Measurements from ENCODE around the gene NUP88. TPM values are rescaled to one million over a fixed set of nuclear protein-coding genes. Genes with fewer than 3 reads are reported as not detected.

The NUP88 gene
- total and polyA plus RNA-seq, 10 of the 15 experiments (the other 5 are each of a cell fraction or from before 2014, with no cell fraction given) = 110 to 244 (median 188) TPM

- ChIA-PET POLR2A (interaction anchor here (0.6 to 1.1 kb wide), 8 partner anchors 9 to 91 kb away, joined by 3 to 5 read pairs (median 4); partner anchors contain the start of genes NUP88, RABEP1 and RPAIN), CTCF (interaction anchor here (0.8 to 5.0 kb wide), 5 partner anchors 66 to 181 kb away, joined by 3 to 21 read pairs (median 3); partner anchors contain the start of genes C1QBP and ZNF594)
- H3K36me3 ChIP-seq (ENCODE audit: control insufficient read depth in 2 of 2, insufficient read depth in 2 of 2, low read length in 1 of 2) = peaks cover 16 to 46% of the 10 kb centered on the region in 2 experiments
- TF ChIP-seq EZH2 (IDR thresholded peaks at IDR 0.05; ENCODE audit: borderline replicate concordance, control insufficient read depth, low read depth, low read length) = no peak
- no peak for TF ChIP-seq PAX5 (IDR thresholded peaks at IDR 0.05; ENCODE audit: borderline replicate concordance, low read depth, low read length)
- no peak for TF ChIP-seq POLR2A (IDR thresholded peaks at IDR 0.05; ENCODE audit: low read depth, low read length)
- TF ChIP-seq SKIL (IDR thresholded peaks at IDR 0.05; ENCODE audit: low read depth, poor library complexity, severe bottlenecking) = peak; percentile 57
- TF ChIP-seq EED (IDR thresholded peaks at IDR 0.05; ENCODE audit: low read depth) = no peak
- no peak for TF ChIP-seq YY1 (IDR thresholded peaks at IDR 0.05; ENCODE audit: low read depth, low read length)
- TF ChIP-seq RB1 (IDR thresholded peaks at IDR 0.05; ENCODE audit: borderline replicate concordance) = no peak
- TF ChIP-seq RCOR1 (conservative IDR thresholded peaks at IDR 0.05; ENCODE audit: low read depth, low read length) = no peak
- no peak for TF ChIP-seq HDGF (IDR thresholded peaks at IDR 0.05)
- TF ChIP-seq RFX5 (IDR thresholded peaks at IDR 0.05; ENCODE audit: low read depth, low read length) = no peak
- no peak for TF ChIP-seq SIX5 (IDR thresholded peaks at IDR 0.05; ENCODE audit: low read depth, low read length, severe bottlenecking)
- peak; percentile 62; the same call in 1 of the 2 replicates for TF ChIP-seq PKNOX1 (IDR thresholded peaks at IDR 0.05)
- TF ChIP-seq NFYB (IDR thresholded peaks at IDR 0.05; ENCODE audit: insufficient read depth, low read depth, low read length) = no peak
- no peak for TF ChIP-seq TARDBP (IDR thresholded peaks at IDR 0.05; ENCODE audit: borderline replicate concordance)
- no peak for TF ChIP-seq FOS (IDR thresholded peaks at IDR 0.05; ENCODE audit: borderline replicate concordance, extremely low read depth, insufficient read length)
- TF ChIP-seq ZNF384 (IDR thresholded peaks at IDR 0.05; ENCODE audit: borderline replicate concordance, low read depth, low read length) = no peak
- TF ChIP-seq MEF2A (IDR thresholded peaks at IDR 0.05; ENCODE audit: insufficient read depth, low read depth, low read length) = peak; percentile 20; the same call in 1 of the 2 replicates
- peak; percentile 48; the same call in 1 of the 2 replicates for TF ChIP-seq FOXK2 (IDR thresholded peaks at IDR 0.05)
- TF ChIP-seq MAX (IDR thresholded peaks at IDR 0.05; ENCODE audit: low read depth, low read length) = no peak
- no peak for TF ChIP-seq SMAD1 (IDR thresholded peaks at IDR 0.05; ENCODE audit: low read depth, partially characterized antibody)
- TF ChIP-seq CEBPB (IDR thresholded peaks at IDR 0.05; ENCODE audit: borderline replicate concordance in 1 of 2, low read depth in 2 of 2, low read length in 2 of 2) = no peak
- TF ChIP-seq SMARCA5 (IDR thresholded peaks at IDR 0.05) = peak; percentile 20; the same call in 1 of the 2 replicates
- no peak for TF ChIP-seq CREB1 (IDR thresholded peaks at IDR 0.05; ENCODE audit: low read depth)
- TF ChIP-seq SMAD5 (IDR thresholded peaks at IDR 0.05; ENCODE audit: low read depth) = no peak
Observed at GRCh38 chr17:5373112-5373511, 46.4 kb downstream of the NUP88 start.

More at GRCh38 chr17:5373112-5373511, 46.4 kb downstream of the NUP88 start:
- BruUV-seq (replicated peaks) = no TSS peak
- Histone ChIP-seq H3K4me1 (ENCODE audit: control insufficient read depth, insufficient read depth, low read length) (no peaks in the 10 kb centered on the region; the same call in 1 of the 2 replicates), H3K4me3 (no peak overlapping the region), H3K27me3 (replicated peaks in 1 of 2; ENCODE audit: control insufficient read depth in 2 of 2, insufficient read depth in 2 of 2, low read length in 1 of 2) (no peaks in the 10 kb centered on the region), H2AFZ (ENCODE audit: control insufficient read depth, low read depth, low read length) (no peak overlapping the region), H3K9me3 (replicated peaks; ENCODE audit: control insufficient read depth, insufficient read depth, low read length) (no peaks in the 10 kb centered on the region), H3K79me2 (ENCODE audit: control insufficient read depth, insufficient read depth, low read length) (no peaks in the 10 kb centered on the region), H3K9ac (ENCODE audit: control insufficient read depth, insufficient read depth, low read length) (no peak overlapping the region), H3K4me2 (ENCODE audit: control insufficient read depth, insufficient read depth) (no peak overlapping the region; the same call in 1 of the 2 replicates), H4K20me1 (ENCODE audit: control insufficient read depth, insufficient read depth) (no peaks in the 10 kb centered on the region), H3K27ac (ENCODE audit: control insufficient read depth, insufficient read depth) (no peak overlapping the region)
- peak; percentile 96 for ATAC-seq
- FAIRE-seq = no peak
- WGBS (ENCODE audit: insufficient coverage, insufficient replicate concordance, low lambda C conversion rate, missing lambda C conversion rate) = 28% methylated on average over 6 of the region's 6 CpGs
- RAD21 ChIA-PET (ENCODE audit: unreplicated experiment) = interaction anchor here (1.1 to 1.4 kb wide), 5 partner anchors 46 to 131 kb away, joined by 3 to 5 read pairs (median 3); partner anchors contain the start of genes C1QBP and NUP88
- peak; percentile 61 for DNase-seq (ENCODE audit: low read depth, low spot score)
- intact Hi-C loops (cut with micrococcal nuclease; ENCODE audit: unreplicated experiment) = no loop called here
- SMC1A ChIA-PET (ENCODE audit: uncharacterized antibody, unreplicated experiment) = interaction anchor here (0.6 to 1.9 kb wide), 8 partner anchors 17 to 260 kb away, joined by 3 to 4 read pairs (median 3); partner anchors contain the start of gene NUP88
- in situ Hi-C loops (cut with MboI) = no loop called here

Data from GM12878 (cell line).